Stimulated activated CD4-positive, alpha-beta T cell treated with anti-CD3 and anti-CD28 coated beads, Interleukin-1b, Interleukin-23, amount 100 ng/mL, for 48 hours (primary cell): ENCODE data around the gene FIBIN.

Experiments used
- DNase-seq: peaks from one replicate; pipeline ENCODE4 v3.0.0-alpha.2; 2020

FIBIN gene

GRCh38 chr11:27025312-27025955, 31.5 kb downstream of the FIBIN start:
- no peak for DNase-seq

GRCh38 chr11:27025957-27026733, 32.2 kb downstream of the FIBIN start:
- DNase-seq: no peak

- no peak for DNase-seq
Observed at GRCh38 chr11:27028561-27028965, 34.7 kb downstream of the FIBIN start.

GRCh38 chr11:27029966-27030365, 36.1 kb downstream of the FIBIN start:
- no peak for DNase-seq

- no peak for DNase-seq
Observed at GRCh38 chr11:27031754-27032153, 37.8 kb downstream of the FIBIN start.

GRCh38 chr11:27039873-27040272, 46.0 kb downstream of the FIBIN start:
- no peak for DNase-seq

- no peak for DNase-seq
Observed at GRCh38 chr11:27040302-27041115, 46.6 kb downstream of the FIBIN start, which contains the start of gene BBOX1. Gene BBOX1, plus strand, starts transcription at chr11:27040815. Its CDS starts 14,616 bp downstream, at chr11:27055431.

- DNase-seq: no peak
Observed at GRCh38 chr11:27041141-27041899, 47.4 kb downstream of the FIBIN start.
